AG04450 (cell line): ENCODE data around the gene GNAS-AS1. TPM values are rescaled to one million over a fixed set of nuclear protein-coding genes. Genes with fewer than 3 reads are reported as not detected.

Source experiments
- CTCF ChIA-PET: fragments of 300-600, 350-600 bp; formaldehyde crosslinking; extraction: SDS; loops from one replicate; lab custom pipeline; 2022; ENCODE audit warnings: antibody characterized with exemption, inconsistent platforms; lab: Charles Lee
- POLR2A ChIA-PET: fragments of 350-600 bp; formaldehyde crosslinking; extraction: SDS; loops from one replicate; lab custom pipeline; 2021; ENCODE audit warnings: antibody characterized with exemption, inconsistent platforms; lab: Yijun Ruan, JAX
- DNase-seq: peaks from one replicate; pipeline ENCODE4 v3.0.0-alpha.2; 2011; ENCODE audit warnings: low read depth, low spot score
- H3K27ac ChIP-seq: one replicate; pipeline ENCODE4 v1.5.1; 2012; ENCODE audit warnings: low read depth, low read length, control low read depth
- H3K27me3 ChIP-seq: one replicate; pipeline ENCODE4 v1.6.0; 2012; ENCODE audit warnings: low read length; ENCODE audit not compliant: control insufficient read depth, insufficient read depth
- H3K4me3 ChIP-seq: 2 replicates; pipeline ENCODE4 v1.5.1; 2011; ENCODE audit warnings: mild to moderate bottlenecking, low read depth, low read length, control low read depth
- H3K9me3 ChIP-seq: 2 replicates; pipeline ENCODE4 v1.5.1; 2012; ENCODE audit warnings: low read length; ENCODE audit not compliant: control insufficient read depth, insufficient read depth
- CTCF ChIP-seq: IDR thresholded peaks from 2 replicates; pipeline ENCODE4 v1.5.1; 2011; ENCODE audit warnings: low read depth, low read length, control low read depth, inconsistent platforms
- polyA plus RNA-seq: library from polyadenylated mRNA; depleted of rRNA; stranded (reverse); fragments of >200 nt; gene quantifications from 2 replicates; pipeline ENCODE4 v1.2.3, GENCODE V29; 2011

The GNAS-AS1 gene
- polyA plus RNA-seq, 1 experiment, result 0.52 TPM

GRCh38 chr20:58863044-58863790, 12.5 kb upstream of the GNAS-AS1 start:
- DNase-seq, result no peak
- POLR2A ChIA-PET, result no interaction called here
- no peaks in the 10 kb centered on the region for H3K9me3 ChIP-seq
- H3K4me3 ChIP-seq, result no peak overlapping the region
- peaks cover 29% of the 10 kb centered on the region for H3K27me3 ChIP-seq
- no peak for TF ChIP-seq CTCF
- CTCF ChIA-PET, result interaction anchor here (1.3 kb wide), 1 partner anchor 359 kb away, joined by 5 read pairs; no protein-coding TSS in a partner anchor
- H3K27ac ChIP-seq, result no peak overlapping the region

GRCh38 chr20:58855506-58856389, 5.0 kb upstream of the GNAS-AS1 start:
- no peak for TF ChIP-seq CTCF
- peaks cover 54% of the 10 kb centered on the region for H3K27me3 ChIP-seq
- H3K4me3 ChIP-seq, result no peak overlapping the region
- CTCF ChIA-PET, result no interaction called here
- no peak for DNase-seq
- H3K9me3 ChIP-seq, result peaks cover 47% of the 10 kb centered on the region
- POLR2A ChIA-PET, result no interaction called here
- H3K27ac ChIP-seq, result no peak overlapping the region

- ChIA-PET CTCF (no interaction called here), POLR2A (no interaction called here)
- Histone ChIP-seq H3K4me3 (peak overlapping the region; percentile 13; the same call in 1 of the 2 replicates), H3K27ac (no peak overlapping the region), H3K9me3 (peaks cover 50% of the 10 kb centered on the region), H3K27me3 (peaks cover 50% of the 10 kb centered on the region)
- no peak for DNase-seq
- no peak for TF ChIP-seq CTCF
These were observed 4.2 kb upstream of the GNAS-AS1 start for GRCh38 chr20:58854638-58855471.

- Histone ChIP-seq H3K4me3 (no peak overlapping the region), H3K27ac (no peak overlapping the region), H3K9me3 (peaks cover 50% of the 10 kb centered on the region), H3K27me3 (peaks cover 50% of the 10 kb centered on the region)
- POLR2A ChIA-PET, result interaction anchor here (0.6 kb wide), 1 partner anchor 292 kb away, joined by 3 read pairs; no protein-coding TSS in a partner anchor
- CTCF ChIA-PET, result no interaction called here
- DNase-seq, result no peak
- no peak for TF ChIP-seq CTCF
These were observed 3.4 kb upstream of the GNAS-AS1 start for GRCh38 chr20:58853976-58854637.
